Renal pelvis (tissue), 4 donors: ENCODE measurements around the gene PIK3R6. TPM values are rescaled to one million over a fixed set of nuclear protein-coding genes. Genes with fewer than 3 reads are reported as not detected.
"Not testable (repeated sequence)": the region's sequence is repeated elsewhere in the genome, so short reads cannot be mapped to it uniquely, and the experiment has no call there.

ENCODE experiments used
- DNase-seq: peaks from one replicate; pipeline ENCODE4 v3.0.0-alpha.2; 2013
- polyA plus RNA-seq, 3 donors: library from polyadenylated mRNA; unstranded; fragments of 120-200 nt; gene quantifications; one replicate each; pipeline ENCODE4 v1.2.1, GENCODE V29; 2013; ENCODE audit not compliant: insufficient read length in 3 of 3

Gene PIK3R6
- polyA plus RNA-seq, 3 donors = 1.2 to 1.8 (median 1.3) TPM

DNA sequence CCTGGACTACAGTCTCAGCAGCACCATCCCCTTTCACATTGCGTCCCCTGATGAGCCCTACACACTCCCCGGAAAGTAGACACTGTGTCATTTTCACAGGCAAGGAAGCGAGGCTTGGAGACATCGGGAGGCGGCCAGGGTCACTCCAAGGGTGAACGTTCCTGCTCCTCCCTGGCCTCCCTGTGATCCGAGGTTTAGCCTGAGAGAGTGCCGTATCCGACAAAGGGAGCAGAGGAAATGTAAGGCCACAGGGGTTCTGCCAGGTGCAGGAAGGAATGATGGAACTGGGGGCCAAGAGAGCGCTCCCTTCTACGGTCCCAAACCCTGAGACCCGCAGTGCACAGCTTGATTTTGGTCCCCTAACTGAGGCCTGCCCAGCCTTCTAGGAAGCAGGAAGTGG is 8.0 kb upstream of the PIK3R6 start:
- no peak for DNase-seq

GRCh38 chr17:8873801-8874715 is 6.6 kb upstream of the PIK3R6 start:
- DNase-seq = no peak

DNA sequence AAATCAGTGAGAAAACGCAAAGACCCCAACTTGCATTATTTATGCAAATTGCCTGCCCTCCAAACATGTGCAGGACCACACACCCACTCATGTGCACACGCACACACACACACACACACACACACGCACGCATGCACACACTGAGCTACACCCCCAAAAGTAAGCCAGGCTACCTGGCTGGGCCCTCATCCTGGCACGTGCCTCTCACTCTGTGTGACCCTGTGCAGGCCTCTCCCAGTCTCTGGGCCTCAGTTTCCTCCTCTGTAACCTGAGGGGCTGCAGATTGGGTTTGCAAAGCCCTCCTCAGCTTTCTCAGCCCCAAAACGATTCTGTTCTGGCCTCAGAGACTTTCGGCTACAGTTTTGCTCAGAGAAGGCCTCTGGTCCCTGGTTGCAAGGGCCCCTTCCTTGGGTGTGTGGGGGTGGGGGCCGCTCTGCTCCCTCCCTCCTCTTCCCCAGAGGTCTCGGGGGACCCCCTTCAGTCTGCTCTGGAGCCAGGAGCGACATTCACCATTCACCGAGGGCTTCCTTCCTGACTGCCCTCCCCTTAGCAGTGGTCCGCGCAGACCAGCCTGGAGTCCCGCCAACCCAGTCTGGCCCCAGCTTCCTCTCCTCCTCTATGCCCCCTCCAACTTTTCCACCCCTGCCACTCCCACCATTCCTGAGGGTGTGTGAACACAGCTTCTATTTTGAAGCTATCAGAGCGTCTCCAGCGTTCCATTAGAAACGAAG is 5.4 kb upstream of the PIK3R6 start:
- DNase-seq = no peak

DNA sequence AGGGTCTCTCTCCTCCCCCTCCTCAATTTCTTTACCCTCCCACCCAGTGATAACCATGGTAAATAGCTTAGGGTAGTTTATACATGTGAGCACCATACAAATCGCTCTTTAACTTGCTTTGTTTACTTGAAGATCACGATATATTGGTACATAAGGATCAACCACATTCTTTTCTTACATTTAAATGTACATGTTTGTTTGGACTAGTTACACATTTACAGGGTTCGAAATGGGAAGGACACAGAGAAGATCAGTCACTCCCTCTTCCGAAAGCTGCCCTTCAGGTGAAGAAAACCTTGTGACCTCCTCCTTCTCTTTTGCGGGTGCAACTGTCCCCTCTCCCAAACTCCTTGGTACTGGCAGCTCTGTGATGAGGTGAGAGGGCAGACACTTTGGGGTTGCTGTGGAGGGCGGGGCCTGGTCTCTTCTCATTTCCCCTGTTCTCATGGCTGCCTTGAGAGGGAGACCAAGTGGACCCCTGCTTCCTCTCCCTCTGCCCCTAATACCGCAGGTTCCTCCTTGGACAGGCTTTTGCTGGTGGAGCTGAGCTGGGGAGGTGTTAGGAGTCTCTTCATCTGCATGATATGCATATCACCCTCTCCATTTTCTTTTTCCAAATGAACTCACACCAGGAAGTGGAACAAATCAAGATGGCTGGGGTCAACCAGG is 4.7 kb upstream of the PIK3R6 start:
- no peak for DNase-seq

GRCh38 chr17:8871081-8871581 is 3.7 kb upstream of the PIK3R6 start:
- no peak for DNase-seq

DNA sequence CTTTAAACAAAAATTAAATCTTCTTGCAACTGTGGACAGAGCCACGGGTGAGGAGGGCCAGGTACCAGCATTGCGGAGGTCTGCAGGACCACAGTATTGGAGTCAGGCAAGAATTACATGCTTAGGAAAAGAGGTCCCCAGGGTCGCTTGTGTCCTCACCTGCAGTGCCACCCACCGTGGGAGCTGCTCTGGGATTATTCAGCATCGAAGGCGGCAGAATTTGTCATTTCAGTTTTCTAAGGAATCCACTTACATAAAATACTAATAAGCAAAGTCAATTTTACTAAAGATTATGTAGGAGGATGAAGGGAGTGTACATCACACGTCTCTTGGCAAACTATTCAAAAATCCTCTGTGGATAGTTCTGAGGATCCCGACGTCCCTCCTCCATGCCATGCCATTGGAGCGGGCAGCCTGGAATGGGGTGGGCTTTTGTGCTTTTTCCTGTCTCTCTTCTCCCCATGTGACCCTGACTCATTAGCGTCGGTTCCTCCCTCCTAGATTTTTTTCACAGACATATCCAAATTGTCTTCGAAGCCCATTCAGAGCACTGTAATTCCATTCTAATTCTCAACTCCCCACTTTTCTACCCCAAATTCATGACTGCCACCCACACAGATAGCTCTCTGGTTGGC is 3.0 kb upstream of the PIK3R6 start:
- no peak for DNase-seq

DNA sequence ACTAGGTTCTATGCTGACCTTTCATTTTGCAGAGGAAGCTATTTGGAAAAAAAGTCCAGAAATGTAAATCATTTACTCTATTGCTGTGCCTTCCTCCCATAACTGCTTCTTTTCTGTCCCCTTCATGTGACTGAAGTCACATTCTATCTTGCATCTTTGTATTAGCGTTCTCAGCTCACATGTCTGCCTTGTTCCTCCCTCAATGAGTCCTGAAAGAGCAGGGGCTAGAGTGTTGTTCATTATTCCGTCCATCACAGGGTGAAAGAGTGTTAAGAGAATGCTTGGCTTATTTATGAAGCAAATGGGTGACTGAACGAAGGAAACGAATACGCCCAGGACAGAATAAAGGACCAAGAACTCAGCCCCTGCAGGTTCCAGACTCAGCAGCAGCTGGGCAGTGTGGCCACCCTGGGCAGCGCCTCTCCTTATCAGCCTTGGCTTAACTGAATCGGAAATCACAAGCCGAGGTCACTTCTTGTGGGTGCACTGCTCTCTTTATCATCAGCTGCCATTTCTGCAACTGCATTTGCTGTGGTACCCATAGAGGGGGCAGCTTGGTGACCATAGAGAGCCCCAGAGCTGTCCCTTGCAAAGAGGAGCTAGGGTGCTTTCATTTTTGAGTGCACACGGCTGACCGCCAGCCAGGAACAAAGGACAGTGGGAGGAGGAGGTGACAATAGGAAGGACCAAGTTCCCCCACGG is 1.8 kb upstream of the PIK3R6 start:
- DNase-seq = no peak

DNA sequence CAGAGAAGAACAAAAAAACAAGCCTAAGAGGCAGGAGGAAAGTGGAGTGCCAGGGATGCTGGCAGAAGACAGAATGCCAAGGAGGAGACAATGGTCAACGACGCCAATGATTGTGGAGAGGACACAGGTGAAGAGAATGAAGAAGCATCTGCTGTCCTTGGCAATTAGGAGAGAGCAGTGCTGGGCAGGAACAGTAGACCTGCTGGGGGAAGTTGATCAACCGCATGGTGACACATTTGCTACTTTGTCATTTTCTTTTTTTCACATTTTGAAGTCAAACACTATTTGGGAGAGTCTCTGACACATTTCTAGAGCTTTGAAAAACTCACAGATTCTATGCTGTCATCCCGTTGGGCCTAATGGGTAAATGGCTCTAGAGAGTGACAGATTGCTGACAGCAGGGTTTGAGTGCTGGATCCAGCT is 1.1 kb upstream of the PIK3R6 start:
- DNase-seq = no peak

- no peak for DNase-seq
Measured at GRCh38 chr17:8868092-8868491, 618 bp upstream of the PIK3R6 start.

DNA sequence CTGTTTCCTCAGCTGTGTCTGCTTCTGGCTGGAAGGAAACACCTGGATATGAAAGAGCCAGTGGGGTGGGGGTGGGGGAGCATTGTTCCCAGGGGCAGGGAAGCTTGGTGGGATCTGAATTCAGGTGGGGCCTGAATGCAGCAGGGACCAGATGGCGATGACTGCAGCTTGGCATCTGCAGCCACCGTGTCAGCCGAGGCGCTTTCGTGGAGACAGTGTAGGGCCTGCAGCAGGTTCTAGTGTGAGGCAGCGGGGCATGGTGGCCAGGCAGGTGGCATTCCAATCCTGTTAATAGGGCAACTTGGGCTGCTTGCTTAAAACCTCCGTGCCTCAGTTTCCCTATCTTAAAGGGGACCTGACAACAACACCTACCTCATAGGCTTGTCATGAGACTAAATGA is 1.7 kb downstream of the PIK3R6 start:
- no peak for DNase-seq

- DNase-seq = no peak
Measured at GRCh38 chr17:8865385-8865784, 2.1 kb downstream of the PIK3R6 start.

GRCh38 chr17:8862213-8863056 is 5.0 kb downstream of the PIK3R6 start:
- DNase-seq = no peak

DNA sequence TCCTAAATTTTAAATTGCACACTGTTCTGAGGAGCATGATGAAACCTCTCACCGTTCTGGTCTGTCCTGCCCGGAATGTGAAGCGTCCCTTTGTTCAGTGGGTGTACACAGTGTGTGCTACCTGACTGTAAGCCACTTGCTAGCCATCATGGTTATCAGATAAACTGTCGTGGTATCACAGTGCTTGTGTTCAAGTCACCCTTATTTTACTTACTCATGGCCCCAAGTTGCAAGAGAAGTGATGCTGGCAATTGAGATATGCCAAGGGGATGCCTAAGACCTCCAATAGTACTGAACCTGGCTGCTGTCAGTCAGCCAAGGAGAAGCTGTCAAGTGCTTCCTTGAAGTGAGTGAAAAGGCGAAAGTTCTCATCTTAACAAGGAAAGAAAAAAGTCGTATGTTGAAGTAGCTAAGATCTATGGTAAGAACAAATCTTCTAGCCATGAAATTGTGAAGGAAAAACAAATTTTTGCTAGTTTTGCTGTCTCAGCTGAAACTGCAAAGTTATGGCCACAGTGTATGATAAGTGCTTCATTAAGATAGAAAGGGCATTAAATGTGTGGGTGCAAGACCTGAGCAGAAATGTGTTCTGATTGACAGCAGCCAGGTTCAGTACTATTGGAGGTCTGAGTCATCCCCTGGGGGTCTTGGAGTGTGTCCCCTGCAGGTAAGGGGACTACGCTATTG is 5.8 kb downstream of the PIK3R6 start:
- DNase-seq = no peak

GRCh38 chr17:8859804-8860430 is 7.6 kb downstream of the PIK3R6 start:
- no peak for DNase-seq

- no peak for DNase-seq
Measured at GRCh38 chr17:8859027-8859803, 8.3 kb downstream of the PIK3R6 start.

DNA sequence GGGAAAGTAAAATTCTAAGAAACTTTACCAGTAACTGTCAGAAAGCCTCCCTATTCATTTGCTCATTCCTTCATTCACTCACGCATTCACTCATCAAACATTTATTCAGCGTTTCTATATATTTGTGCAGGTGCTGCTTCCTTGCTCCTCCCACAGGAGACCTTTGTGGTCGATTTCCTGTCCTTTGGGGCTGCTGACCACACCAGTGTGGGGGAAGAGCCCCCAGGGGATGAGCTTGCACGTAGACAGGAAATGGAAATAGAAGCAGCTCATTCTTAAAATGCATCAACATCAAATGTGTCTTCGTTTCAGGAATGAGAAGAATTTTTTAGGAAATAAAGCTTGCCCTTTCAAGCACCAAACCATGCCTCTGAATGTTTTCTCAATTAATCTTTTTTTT is 9.6 kb downstream of the PIK3R6 start:
- no peak for DNase-seq

DNA sequence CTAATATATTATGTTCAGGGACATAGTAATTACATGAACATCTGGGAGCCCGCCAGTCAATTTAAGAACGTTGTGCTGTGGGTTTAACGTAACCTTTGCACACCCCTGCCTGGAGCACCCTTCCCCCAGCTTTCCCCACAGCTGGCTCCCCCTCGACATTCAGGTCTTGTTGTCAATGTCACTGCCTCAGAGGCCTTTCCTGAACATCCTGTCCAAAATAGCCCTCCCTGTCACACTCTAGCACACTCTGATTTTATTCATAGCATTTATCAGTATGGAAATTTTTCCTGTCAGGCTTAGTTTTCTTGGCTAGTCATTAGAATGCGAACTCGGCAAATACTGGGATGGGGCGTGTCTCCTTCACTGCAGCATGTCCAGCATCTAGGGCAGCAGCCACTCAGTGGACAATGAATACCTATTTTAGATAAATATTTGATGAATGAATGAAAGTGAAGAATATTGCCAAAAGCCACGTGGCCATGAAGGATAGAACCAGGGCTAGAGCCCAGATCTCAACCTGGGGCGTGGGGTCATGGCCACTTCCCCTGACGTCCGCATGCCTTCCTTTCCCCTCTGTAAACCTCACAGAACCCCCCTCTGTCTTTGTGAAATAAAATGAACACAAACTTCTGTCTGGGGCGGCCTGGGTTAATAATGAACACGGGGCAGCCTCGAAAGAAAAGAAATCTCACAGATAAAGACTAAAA is 10.5 kb downstream of the PIK3R6 start:
- no peak for DNase-seq

GRCh38 chr17:8856205-8856603 is 11.3 kb downstream of the PIK3R6 start:
- not testable (repeated sequence) for DNase-seq
